ENCODE measurements around the gene EPS8L2.

The EPS8L2 gene

GRCh38 chr11:769887-770641, 64.0 kb downstream of the EPS8L2 start:
- peaks cover 7% of the 10 kb centered on the region for H3K4me1 ChIP-seq (ENCODE audit: insufficient read depth, low read length, poor library complexity, severe bottlenecking)
- H3K79me2 ChIP-seq (ENCODE audit: insufficient read depth, low read length): peaks cover 27% of the 10 kb centered on the region
- H4K20me1 ChIP-seq (ENCODE audit: insufficient read depth, low read length, poor library complexity, severe bottlenecking): peaks cover 17% of the 10 kb centered on the region
- H2AFZ ChIP-seq (ENCODE audit: low read length): no peak overlapping the region
- no peak overlapping the region for H3K4me2 ChIP-seq (ENCODE audit: low read depth, low read length, poor library complexity, severe bottlenecking)
- H3F3A ChIP-seq (ENCODE audit: low read depth): no peaks in the 10 kb centered on the region
- H3K9ac ChIP-seq (ENCODE audit: low read depth, low read length, poor library complexity, severe bottlenecking): no peak overlapping the region
- H3K9me3 ChIP-seq (ENCODE audit: insufficient read depth, low read depth, low read length): no peaks in the 10 kb centered on the region
- peaks cover 24% of the 10 kb centered on the region; the same call in 1 of the 2 replicates for H3K36me3 ChIP-seq (ENCODE audit: insufficient read depth, low read length)
- H3K9me2 ChIP-seq (replicated peaks; ENCODE audit: low read depth, low read length): no peaks in the 10 kb centered on the region
- H3K4me3 ChIP-seq (ENCODE audit: low read length, poor library complexity, severe bottlenecking): no peak overlapping the region
- no peaks in the 10 kb centered on the region for H3K27me3 ChIP-seq (ENCODE audit: insufficient read depth, low read length, poor library complexity, severe bottlenecking)
- TF ChIP-seq, protein P1, sequence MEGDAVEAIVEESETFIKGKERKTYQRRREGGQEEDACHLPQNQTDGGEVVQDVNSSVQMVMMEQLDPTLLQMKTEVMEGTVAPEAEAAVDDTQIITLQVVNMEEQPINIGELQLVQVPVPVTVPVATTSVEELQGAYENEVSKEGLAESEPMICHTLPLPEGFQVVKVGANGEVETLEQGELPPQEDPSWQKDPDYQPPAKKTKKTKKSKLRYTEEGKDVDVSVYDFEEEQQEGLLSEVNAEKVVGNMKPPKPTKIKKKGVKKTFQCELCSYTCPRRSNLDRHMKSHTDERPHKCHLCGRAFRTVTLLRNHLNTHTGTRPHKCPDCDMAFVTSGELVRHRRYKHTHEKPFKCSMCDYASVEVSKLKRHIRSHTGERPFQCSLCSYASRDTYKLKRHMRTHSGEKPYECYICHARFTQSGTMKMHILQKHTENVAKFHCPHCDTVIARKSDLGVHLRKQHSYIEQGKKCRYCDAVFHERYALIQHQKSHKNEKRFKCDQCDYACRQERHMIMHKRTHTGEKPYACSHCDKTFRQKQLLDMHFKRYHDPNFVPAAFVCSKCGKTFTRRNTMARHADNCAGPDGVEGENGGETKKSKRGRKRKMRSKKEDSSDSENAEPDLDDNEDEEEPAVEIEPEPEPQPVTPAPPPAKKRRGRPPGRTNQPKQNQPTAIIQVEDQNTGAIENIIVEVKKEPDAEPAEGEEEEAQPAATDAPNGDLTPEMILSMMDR (conservative IDR thresholded peaks at IDR 0.05; ENCODE audit: low read length): no peak
- no peak for TF ChIP-seq EZH2phosphoT487 (IDR thresholded peaks at IDR 0.05; ENCODE audit: borderline replicate concordance)

DNA sequence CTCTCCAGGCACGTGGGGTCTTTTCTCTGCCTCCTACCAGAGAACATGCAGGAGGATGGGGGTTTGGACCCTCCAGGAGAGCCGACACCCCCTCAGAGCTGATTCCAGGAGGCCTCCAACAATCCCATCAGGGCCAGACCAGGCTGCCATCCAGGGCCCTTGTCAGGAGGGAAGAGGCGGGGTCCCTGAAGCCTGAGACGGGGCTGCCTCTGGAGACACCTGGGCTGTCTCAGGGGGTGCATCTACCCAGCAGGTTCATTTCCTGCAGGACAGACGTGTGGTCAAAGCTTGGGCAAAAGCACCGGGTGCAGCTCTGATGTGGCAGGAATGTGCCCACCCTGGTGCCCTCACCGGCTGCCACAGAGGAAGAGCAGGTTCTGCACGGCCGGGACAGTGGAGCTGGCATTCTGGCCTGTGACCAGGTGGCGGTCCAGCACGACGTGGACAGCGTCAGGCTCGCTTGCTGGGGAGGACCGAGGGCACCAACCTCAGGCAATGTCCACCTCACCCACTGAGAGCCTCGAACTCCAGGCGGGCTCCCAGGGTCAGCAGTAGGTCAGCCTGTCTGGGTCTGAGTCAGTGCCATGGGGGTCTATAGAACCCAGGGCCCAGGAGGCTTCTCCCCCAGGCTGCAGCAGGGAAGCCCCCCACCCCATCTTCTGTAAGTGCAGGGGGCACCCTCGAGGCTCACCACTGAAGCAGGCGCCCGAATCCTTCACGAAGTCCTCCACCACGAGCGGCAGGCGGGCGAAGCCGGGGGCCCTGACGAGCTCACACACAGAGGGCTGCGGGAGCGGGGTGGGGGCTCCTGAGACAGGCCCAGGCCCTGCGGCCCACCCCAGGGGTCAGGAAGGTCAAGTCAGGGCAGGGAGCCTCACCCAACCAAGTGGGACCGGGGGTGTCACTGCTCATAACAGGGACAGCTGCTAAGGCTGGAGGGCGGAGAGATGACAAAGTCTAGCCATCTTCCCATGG, 64.9 kb downstream of the EPS8L2 start:
- no peak overlapping the region for H2AFZ ChIP-seq (ENCODE audit: low read length)

DNA sequence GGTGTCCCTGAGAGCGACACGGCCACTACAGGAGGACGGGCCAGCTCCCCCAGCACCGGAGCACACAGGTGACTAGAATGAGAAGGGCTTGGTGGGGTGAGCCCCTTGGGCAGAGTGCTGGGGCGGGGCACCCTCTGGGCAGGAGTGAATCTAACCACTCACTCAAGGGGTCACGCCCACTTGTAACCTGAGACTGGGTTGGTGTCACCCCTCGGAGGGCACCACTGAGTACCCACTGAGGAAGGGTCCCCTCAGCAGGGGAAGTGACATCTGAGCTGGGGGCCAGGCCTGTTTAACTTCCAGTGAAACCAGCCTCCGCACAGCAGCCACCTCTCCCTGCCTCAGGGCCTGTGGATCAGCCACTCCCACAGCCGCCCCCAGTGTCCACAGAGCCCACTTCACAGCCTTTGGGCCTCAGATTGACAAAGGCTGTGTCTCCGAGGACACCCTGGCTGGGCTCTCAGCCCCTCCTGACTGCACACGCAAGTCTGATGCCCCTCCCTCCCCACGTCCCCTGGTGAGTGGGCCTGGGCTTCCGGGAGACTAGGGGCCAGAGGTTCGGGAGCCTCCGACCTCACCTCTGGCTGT, 65.7 kb downstream of the EPS8L2 start:
- Histone ChIP-seq H4K20me1 (ENCODE audit: insufficient read depth, low read length, poor library complexity, severe bottlenecking) (peaks cover 34% of the 10 kb centered on the region), H3K4me3 (ENCODE audit: low read length, poor library complexity, severe bottlenecking) (no peak overlapping the region), H3F3A (ENCODE audit: low read depth) (no peaks in the 10 kb centered on the region), H3K36me3 (ENCODE audit: insufficient read depth, low read length) (peaks cover 17% of the 10 kb centered on the region; the same call in 1 of the 2 replicates), H3K4me2 (ENCODE audit: low read depth, low read length, poor library complexity, severe bottlenecking) (no peak overlapping the region), H3K9ac (ENCODE audit: low read depth, low read length, poor library complexity, severe bottlenecking) (no peak overlapping the region), H3K4me1 (ENCODE audit: insufficient read depth, low read length, poor library complexity, severe bottlenecking) (peaks cover 14% of the 10 kb centered on the region), H3K27me3 (ENCODE audit: insufficient read depth, low read length, poor library complexity, severe bottlenecking) (no peaks in the 10 kb centered on the region), H3K9me2 (replicated peaks; ENCODE audit: low read depth, low read length) (no peaks in the 10 kb centered on the region), H2AFZ (ENCODE audit: low read length) (no peak overlapping the region), H3K9me3 (ENCODE audit: insufficient read depth, low read depth, low read length) (no peaks in the 10 kb centered on the region), H3K79me2 (ENCODE audit: insufficient read depth, low read length) (peaks cover 44% of the 10 kb centered on the region)
- no peak for TF ChIP-seq EZH2phosphoT487 (IDR thresholded peaks at IDR 0.05; ENCODE audit: borderline replicate concordance)
- TF ChIP-seq, protein P1 (conservative IDR thresholded peaks at IDR 0.05; ENCODE audit: low read length): no peak

More for the DNA sequence above, 64.9 kb downstream of the EPS8L2 start:
- Histone ChIP-seq H3K79me2 (ENCODE audit: insufficient read depth, low read length) (peaks cover 36% of the 10 kb centered on the region), H4K20me1 (ENCODE audit: insufficient read depth, low read length, poor library complexity, severe bottlenecking) (peaks cover 26% of the 10 kb centered on the region), H3K4me1 (ENCODE audit: insufficient read depth, low read length, poor library complexity, severe bottlenecking) (peaks cover 14% of the 10 kb centered on the region), H3K27me3 (ENCODE audit: insufficient read depth, low read length, poor library complexity, severe bottlenecking) (no peaks in the 10 kb centered on the region), H3K4me2 (ENCODE audit: low read depth, low read length, poor library complexity, severe bottlenecking) (no peak overlapping the region), H3K4me3 (ENCODE audit: low read length, poor library complexity, severe bottlenecking) (no peak overlapping the region), H3K9me3 (ENCODE audit: insufficient read depth, low read depth, low read length) (no peaks in the 10 kb centered on the region), H3K9me2 (replicated peaks; ENCODE audit: low read depth, low read length) (no peaks in the 10 kb centered on the region), H3K36me3 (ENCODE audit: insufficient read depth, low read length) (peaks cover 21% of the 10 kb centered on the region; the same call in 1 of the 2 replicates), H3K9ac (ENCODE audit: low read depth, low read length, poor library complexity, severe bottlenecking) (no peak overlapping the region), H3F3A (ENCODE audit: low read depth) (no peaks in the 10 kb centered on the region)
- TF ChIP-seq, protein P1 (conservative IDR thresholded peaks at IDR 0.05; ENCODE audit: low read length): no peak
